Measurements from ENCODE around the gene FGF22.
"Not testable (repeated sequence)": the region's sequence is repeated elsewhere in the genome, so short reads cannot be mapped to it uniquely, and the experiment has no call there.

FGF22 gene

DNA sequence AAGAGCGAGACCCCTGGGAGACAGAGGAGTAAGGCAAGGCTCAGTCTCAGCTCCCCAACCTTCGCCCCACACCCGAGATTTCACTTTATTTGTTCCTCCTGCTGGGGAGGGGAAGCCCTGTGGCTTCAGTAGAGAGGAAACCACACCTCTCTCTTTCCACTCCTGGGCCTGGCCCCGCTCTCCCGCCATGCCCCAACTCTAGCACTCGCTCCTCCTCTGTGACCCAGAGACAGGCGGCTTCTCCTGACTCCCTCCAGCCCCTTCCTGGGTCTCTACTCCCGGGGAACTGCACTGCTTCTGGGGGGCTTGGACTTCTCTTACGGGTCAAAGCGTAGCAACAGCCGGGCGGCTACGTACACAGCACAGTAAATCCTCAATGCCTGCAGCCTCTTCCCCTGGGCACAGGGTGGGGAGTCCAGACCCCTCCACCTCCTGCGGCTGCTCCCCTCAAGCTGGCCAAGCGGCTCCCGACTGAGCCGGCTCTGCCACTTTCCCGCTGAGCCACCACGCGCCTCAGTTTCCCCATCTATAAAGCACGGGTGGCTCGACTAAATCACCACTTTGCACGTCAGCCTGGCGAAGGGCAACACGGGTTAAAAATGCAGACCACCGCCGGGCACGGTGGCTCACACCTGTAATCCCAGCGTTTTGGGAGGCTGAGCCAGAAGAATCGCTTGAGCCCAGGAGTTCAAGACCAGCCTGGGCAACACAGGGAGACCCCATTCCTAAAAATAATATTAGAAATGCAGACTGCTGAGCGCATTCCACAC, 21.9 kb downstream of the FGF22 start:
- DNase-seq: peak in 2 of 4 experiments; percentile 38 to 50

DNA sequence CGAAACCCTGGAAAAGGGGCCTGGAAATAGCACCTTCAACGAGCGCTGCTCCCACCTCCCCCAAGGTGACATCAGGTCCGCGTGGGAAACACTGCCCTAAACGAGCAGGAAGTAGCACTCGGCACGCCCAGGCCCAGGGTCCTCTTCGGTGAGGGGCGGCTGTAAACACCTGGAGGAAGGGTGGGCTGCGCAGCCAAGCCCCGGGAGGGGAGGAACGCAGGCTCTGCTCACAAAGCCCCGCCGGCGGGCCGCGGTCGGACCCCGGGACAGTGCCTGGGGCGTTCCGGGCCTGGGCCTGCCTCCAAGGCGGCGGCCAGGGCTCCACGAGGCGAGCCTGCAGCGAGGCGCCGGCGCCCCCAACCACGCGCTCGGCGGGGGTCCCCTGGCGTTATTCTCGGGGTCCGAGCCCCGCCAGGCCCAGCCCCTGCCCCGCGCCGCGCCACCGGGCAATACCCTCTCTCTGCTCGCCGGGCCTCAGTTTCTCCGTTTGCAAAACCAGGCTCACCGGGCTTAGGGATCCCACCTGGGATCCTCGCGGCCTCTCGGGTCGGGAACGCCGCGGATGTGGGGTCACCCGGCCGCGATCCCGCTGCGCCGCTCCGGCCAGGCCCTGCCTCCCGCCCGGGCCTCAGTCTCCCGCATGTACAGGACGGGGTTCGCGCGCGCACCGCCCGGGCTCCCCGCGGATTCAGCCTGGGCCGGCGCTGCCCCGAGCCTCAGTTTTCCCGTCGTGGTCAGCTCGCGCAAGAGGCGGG, 22.7 kb downstream of the FGF22 start:
- peak; percentile 36 to 61 (median 54) for DNase-seq

DNA sequence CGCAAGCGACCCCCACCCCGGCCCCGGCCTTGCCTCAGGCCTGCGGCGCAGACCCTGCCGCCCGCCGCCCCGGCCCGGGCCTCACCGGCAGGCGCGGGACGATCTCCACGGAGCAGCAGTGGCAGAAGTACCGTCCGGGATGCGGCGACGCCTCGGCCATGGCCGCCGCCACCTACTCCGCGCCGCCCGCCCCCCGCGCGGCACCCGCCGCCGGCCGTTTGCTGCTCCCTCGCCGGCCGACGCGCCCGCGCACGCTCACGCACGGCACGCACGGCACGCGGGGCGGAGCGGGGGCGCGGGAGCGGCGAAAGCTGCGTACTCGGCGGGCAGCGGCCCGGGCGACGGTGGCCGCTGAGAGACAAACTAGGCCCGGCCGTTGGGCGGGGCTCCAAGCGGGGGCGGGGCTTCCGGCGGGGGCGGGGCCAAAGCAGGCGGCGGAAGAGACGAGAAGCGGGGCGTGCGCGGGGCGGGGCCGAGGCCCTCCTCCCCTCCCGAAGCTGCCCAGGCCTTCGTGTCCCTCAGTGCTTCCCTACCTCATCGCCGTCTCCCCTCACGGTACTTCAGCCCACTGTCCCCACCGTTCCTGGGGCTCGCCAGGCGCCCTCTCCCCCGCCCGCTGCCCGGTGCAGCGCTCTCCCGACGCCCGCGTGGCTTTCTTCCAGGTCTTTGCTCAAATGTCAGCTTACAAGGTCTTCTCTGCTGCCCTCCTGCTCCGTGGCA, 23.4 kb downstream of the FGF22 start, which contains the start of gene RNF126:
Gene RNF126 (minus strand): TSS at position 253 of the 720 bp plus-strand sequence. CDS start 93 bp downstream, at position 160.
- DNase-seq: peak; percentile 88 to 93 (median 91)

DNA sequence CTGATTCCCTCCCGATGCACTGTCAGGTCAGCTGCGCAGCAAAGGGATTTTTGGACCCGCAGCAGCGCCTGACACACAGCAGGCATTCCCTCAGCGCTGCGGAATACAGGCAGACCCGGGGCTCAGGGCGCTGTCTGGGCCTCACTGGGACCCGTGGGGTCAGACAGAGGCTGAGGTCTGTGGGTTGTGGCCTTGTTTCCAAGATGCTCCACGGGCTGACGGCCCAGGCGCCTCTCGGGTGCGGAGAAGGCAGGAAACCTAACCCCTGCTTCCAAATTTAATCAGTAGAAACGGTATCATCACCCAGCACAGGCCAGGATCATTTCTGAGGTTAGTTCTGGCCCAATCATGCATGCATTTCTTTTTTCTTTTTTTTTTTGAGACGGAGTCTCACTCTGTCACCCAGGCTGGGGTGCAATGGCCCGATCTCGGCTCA, 24.0 kb downstream of the FGF22 start:
- no peak for DNase-seq

DNA sequence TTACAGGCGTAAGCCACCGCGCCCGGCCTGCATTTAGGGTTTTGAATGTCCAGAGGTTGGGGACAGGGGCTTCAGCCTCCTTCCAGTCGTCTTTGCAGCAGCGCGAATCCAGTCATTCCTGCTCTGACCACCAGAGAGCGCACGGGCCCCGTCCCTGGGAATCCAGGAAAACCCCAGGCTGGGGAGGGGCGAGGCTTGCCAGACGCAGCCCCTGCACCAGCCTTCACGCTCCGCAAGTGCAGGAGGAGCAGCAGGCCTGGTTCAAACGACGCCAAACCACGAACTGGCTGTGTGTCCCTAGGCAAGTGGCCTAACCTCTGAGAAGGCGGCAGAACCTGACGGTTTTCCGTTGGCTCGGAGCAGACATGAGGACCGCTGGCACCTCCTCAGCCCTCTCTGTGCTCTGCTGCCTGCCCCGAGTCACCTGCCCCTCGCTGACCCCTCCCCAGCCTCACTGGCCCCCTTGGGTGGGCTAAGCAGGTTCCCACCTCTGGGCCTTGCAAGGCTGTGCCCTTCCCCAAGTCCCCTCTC, 25.3 kb downstream of the FGF22 start:
- peak; percentile 36 to 75 (median 53) for DNase-seq

DNA sequence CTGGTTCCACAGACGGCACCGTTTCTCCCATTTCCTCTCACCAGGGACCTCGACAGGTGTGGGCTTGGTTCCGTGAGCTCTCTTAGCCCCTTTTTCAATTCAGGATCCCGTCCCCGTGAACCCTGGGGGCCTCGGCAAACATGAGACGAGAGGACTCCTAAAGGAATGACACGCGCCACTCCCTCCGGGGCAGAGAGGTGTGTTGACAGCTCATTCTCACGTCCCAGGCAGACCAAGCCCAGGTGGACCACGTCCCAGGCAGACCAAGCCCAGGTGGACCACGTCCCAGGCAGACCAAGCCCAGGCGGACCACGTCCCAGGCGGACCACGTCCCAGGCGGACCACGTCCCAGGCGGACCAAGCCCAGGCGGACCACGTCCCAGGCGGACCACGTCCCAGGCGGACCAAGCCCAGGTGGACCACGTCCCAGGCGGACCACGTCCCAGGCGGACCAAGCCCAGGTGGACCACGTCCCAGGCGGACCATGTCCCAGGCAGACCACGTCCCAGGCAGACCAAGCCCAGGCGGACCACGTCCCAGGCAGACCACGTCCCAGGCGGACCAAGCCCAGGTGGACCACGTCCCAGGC, 27.4 kb downstream of the FGF22 start:
- DNase-seq: not testable (repeated sequence)

DNA sequence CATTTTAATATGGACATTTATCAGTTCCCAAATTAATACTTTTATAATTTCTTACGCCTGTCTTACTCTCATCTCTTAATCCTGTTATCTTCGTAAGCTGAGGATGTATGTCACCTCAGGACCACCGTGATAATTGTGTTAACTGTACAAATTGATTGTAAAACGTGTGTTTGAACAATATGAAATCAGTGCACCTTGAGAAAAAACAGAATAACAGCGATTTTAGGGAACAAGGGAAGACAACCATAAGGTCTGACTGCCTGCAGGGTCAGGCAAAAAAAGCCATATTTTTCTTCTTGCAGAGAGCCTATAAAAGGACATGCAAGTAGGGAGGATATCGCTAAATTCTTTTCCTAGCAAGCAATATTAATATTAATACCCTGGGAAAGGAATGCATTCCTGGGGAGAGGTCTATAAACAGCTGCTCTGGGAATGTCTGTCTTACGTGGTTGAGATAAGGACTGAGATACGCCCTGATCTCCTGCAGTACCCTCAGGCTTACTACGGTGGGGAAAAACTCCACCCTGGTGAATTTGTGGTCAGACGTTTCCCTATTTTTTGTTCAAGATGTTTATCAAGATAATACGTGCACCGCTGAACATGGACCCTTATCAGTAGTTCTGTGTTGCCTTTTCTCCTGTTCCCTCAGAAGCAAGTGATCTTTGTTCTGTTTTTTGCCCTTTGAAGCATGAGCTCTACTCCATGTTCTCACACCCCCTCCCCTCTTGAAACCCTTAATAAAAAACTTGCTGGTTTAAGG, 29.2 kb downstream of the FGF22 start:
- DNase-seq: not testable (repeated sequence)

DNA sequence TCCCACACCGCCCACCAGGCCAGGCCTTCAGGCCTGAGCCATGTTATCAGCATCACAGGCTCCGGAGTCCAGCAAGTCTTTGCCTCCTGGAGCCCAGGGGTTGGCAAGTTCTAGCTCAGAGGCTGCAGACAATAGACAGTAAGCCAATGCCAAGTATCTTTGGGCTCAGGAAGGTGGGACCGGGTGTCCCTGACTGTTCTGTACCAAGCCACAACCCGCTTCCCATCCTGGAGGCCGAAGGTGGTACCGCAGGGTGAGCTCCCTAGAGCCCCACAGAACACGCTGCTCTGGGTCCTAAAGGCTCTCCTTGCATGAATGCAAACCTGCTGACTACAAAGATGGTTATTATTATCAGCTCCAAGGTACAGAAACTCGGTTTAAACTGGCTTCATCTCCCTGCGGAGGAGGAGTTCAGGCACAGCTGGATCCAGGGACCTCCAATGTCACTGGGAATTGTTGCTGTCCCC, 31.0 kb downstream of the FGF22 start:
- DNase-seq: no peak

DNA sequence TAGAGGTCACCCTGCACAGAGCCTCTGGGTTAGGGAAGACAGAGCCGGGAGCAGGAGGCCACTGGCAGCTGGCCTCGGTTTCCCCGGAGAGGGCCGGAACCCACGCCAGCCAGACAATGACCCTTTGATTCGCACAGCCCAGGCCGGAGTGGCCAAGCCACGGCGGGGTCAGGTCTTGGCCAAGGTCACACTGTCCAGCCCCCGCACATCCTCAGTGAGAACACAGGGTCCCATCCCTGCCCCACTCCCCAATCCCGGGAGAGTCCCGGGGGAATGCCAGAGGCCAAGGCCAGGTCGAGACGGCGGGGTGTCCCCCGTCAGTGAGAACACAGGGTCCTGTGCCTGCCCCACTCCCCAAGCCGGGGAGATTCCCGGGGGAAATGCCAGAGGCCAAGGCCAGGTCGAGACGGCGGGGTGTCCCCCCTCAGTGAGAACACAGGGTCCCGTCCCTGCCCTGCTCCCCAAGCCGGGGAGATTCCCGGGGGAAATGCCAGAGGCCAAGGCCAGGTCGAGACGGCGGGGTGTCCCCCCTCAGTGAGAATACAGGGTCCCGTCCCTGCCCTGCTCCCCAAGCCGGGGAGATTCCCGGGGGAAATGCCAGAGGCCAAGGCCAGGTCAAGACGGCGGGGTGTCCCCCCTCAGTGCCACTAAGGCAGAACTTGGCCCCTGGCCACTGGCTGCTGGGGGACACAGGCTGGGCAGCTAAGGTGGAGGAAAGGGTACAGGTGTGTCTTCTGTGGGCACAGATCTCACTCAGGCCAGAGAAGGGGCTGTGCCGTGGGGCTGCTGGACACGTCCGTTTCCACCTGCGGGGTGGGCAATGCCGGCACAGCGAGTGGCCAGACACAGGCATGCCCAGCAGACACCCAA, 34.8 kb downstream of the FGF22 start:
- no peak for DNase-seq

DNA sequence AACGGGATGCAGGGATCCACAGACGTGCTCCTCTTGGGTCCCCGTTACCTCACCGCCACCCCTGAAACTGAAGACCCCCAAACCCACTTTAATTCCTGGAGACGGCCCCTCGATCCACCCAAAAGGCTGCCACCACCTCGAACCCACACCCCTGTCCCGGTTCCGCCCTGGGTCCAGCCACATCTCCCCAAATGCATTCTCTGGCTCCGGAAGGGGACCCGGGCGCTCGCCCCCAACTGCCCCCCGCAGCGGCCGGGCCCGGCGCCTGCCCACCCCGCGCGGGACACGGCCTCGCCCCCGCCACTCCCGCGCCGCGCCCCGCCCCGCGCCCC, 36.3 kb downstream of the FGF22 start:
- no peak for DNase-seq

DNA sequence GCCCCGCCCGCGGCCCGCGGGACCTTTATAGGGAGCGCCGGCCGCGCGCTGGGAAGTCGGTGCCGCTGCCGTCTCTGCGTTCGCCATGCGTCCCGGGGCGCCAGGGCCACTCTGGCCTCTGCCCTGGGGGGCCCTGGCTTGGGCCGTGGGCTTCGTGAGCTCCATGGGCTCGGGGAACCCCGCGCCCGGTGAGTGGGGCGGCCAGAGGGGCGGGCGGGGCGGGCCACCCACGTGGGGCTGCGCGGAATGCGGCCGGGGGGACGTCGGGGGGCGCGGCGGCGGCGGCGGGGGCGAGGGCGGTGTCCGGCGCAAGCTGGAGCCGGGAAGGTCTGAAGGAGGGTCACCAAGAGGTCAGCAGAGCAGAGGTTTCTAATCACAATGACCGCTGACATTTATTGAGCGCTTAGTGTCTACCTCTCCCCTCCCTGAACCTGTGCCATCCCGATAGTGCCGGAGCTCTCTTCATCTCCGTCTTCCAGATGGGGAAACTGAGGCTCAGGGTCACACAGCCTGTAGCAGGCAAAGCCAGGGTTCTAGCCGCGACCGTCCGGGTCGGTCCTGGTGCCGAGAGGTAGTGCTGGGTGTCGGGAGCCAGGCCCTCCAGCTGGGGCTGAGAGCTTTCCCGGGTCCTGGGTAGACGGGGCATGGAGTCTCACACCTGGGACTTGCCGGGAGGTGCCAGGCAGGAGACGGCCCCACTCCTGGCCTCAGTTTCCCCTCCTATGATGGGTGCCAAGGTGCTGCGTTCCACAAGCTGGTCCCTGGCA, 36.8 kb downstream of the FGF22 start, which contains the start of gene FSTL3:
Gene FSTL3 (plus strand): TSS at position 54 of the 767 bp plus-strand sequence. CDS start 32 bp downstream, at position 86.
- no peak for DNase-seq

DNA sequence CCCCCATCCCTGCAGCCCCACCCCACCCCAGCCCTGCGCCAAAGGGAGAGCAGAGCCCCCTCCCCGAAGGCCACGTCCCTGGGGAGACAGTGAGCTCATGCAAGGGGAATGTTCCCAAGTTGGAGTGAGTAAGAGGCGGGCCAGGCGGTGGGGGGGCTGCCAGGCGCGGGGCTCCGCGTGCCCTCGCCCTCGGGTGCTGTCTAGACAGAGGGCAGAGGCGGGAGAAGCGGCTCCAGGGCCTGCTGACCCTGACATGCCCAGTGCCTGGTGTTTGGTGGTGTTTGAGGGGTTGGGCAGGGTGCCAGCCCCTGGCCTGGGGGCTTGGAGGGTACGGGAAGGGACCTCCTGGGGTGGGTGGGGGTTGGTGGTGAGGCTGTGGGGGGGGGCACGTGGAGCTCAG, 37.5 kb downstream of the FGF22 start:
- no peak for DNase-seq

DNA sequence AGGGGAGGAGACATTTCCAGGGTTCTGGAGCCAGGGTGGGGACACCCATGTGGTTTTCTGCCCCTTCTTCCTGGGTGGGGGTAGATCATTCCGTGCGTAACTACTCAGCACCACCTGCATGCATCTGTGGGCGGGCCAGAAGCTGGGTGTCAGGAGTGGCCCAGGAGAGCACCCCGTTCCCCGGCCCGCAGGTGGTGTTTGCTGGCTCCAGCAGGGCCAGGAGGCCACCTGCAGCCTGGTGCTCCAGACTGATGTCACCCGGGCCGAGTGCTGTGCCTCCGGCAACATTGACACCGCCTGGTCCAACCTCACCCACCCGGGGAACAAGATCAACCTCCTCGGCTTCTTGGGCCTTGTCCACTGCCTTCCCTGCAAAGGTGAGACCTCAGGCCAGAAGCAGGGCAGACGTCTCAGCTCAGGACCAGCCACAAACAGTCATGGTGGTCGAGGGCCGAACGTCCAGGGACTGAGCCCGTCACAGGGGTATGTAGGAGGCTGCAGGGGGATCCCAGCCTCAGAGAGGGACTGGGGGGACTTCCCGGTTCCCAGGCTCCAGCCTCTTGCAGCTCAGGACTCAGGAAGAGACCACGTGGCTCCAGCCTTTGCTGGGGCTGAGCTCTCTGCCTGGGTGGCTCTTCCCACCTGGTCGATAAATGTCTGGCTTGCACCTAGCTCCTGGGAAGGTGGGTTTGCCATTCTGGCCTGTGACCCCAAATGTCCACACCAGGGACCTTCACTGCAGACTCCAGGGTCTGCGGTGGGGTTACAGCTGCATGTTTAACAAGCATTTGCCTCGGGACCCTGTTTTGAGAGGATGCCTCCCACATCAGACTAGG, 38.1 kb downstream of the FGF22 start:
- DNase-seq: no peak

DNA sequence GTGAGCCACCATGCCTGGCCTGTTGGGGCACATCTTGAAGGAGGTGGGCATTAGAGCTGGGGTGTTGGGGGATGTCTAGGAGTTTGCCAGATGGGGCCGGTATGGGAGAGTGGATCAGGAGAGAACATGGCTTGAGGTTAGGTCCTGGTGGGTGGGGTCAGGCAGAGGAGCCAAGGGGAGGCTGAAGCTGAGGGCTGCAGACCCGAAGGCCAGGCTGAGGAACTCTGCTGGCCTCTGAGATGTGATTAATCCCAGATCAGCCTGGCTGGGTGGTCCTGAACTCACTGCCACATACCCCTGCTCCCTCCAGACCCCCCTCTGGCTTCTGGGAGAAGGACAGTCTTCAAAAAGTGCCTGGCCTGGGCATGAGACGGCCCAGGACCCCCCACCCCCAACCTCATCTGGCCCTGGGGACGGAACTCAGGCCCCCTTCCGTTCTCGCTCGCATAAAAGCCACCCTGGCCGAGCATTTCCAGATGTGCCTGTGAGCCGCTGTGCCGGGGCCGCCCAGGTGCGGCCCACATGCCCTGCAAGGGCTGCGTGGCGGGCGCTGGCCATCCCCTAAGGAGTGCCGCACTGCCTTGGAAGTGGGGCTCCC, 39.2 kb downstream of the FGF22 start:
- no peak for DNase-seq

DNA sequence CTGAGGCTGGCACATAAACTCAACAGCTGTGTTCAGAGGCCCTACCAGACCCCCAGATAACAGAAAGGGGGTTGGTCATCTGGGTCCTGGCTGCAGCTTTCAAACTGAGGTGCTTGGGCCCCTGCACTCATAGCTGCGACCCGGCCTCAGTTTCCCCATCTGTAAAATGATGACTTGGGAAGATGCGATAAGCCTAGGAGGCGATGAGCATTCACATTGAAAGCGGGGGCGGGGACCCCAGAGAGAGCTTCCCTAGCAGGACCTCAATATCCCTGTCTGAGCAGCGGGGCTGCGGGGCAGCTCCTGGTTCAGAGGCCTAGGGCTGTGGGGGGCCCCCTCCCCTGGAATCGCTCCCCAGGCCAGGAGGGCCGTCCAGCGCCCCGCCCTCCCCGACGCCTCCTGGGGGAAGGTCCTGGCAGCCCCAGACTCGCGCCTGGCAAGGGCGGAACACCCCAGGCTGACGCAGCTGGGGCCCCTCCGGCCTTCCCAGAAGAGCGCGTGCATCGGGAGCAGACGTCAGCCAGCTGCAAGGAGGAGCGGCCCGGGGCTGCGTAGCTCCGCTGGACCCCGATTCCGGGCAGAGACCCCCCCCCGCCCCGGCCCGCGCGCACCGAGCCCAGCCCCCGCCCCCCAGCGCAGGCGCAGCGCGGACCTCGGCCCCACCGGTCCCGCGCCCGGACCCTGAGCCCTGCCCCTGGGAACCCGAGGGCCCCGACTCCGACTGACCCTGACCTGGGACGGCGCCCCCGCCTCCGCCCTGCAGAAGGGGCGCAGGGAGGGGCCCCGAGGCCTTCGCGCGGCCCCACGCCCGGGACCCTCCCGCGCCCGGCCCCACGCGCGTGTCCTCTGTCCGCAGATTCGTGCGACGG, 40.0 kb downstream of the FGF22 start:
- no peak for DNase-seq

DNA sequence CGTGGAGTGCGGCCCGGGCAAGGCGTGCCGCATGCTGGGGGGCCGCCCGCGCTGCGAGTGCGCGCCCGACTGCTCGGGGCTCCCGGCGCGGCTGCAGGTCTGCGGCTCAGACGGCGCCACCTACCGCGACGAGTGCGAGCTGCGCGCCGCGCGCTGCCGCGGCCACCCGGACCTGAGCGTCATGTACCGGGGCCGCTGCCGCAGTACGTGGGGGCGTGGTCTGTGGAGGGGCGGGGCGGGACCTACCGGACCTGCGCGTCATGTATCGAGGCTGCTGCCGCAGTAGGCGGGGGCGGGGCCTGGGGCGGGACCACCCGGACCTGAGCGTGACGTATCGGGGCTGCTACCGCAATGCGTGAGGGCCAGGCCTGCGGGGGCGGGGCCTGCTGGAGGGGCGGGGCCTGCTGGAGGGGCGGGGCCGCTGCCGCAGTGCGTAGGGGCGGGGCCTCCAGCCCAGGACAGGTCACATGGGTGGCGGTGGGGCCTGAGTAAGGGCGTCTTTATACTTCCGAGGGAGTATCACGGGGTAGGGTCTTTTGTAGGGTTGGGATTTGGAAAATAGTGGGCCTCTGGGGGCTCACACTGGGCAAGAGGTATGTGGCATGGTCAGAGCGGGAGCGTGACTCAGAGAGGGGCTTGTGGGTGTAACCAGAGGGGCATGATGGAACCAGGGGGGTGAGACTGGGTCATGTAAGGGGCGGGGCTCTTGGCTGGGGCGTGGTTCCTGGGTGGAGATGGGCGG, 40.8 kb downstream of the FGF22 start:
- DNase-seq: peak; percentile 99
